GM23338 (cell line): ENCODE results near the gene SSTR4. TPM values are rescaled to one million over a fixed set of nuclear protein-coding genes. Genes with fewer than 3 reads are reported as not detected.

Experiments used
- ATAC-seq: fragments of 200-7000 bp; cut with Tn5 transposase; 3 replicates; pipeline ENCODE4 v1.9.1; 2020
- DNase-seq: peaks from one replicate; pipeline ENCODE4 v3.0.0-alpha.2; 2015; ENCODE audit warnings: low spot score
- H2AFZ ChIP-seq: fragments of 200-600 bp; sonication (generic); 2 replicates; pipeline ENCODE4 v1.8.0; 2016; ENCODE audit warnings: antibody characterized with exemption, mild to moderate bottlenecking, moderate library complexity
- H3F3A ChIP-seq: fragments of 200-600 bp; sonication (generic); replicated peaks from 2 replicates; pipeline ENCODE4 v1.8.0; 2017; ENCODE audit warnings: antibody characterized with exemption, mixed run types, low read depth
- H3K27ac ChIP-seq: fragments of 200-600 bp; sonication (generic); 2 replicates; pipeline ENCODE4 v1.6.1; 2016; ENCODE audit warnings: low read depth
- H3K27me3 ChIP-seq: fragments of 200-600 bp; sonication (generic); 2 replicates; pipeline ENCODE4 v1.8.0; 2016; ENCODE audit warnings: mild to moderate bottlenecking, mixed run types, moderate library complexity; ENCODE audit not compliant: insufficient read depth
- H3K36me3 ChIP-seq: fragments of 200-600 bp; sonication (generic); 2 replicates; pipeline ENCODE4 v1.8.0; 2016; ENCODE audit warnings: mild to moderate bottlenecking; ENCODE audit not compliant: insufficient read depth
- H3K4me1 ChIP-seq: fragments of 200-600 bp; sonication (generic); 2 replicates; pipeline ENCODE4 v1.8.0; 2016; ENCODE audit warnings: mild to moderate bottlenecking, moderate library complexity; ENCODE audit not compliant: insufficient read depth
- H3K4me2 ChIP-seq: fragments of 200-600 bp; sonication (generic); 2 replicates; pipeline ENCODE4 v1.7.1; 2017; ENCODE audit warnings: mixed run types
- H3K4me3 ChIP-seq: fragments of 200-600 bp; sonication (generic); 2 replicates; pipeline ENCODE4 v1.6.1; 2016; ENCODE audit warnings: mixed run types
- H3K79me2 ChIP-seq: fragments of 200-600 bp; sonication (generic); replicated peaks from 2 replicates; pipeline ENCODE4 v1.8.0; 2017; ENCODE audit warnings: mild to moderate bottlenecking; ENCODE audit not compliant: insufficient read depth
- H3K9me2 ChIP-seq: fragments of 200-600 bp; sonication (generic); 2 replicates; pipeline ENCODE4 v1.8.0; 2017; ENCODE audit not compliant: insufficient read depth
- H4K20me1 ChIP-seq: fragments of 200-600 bp; sonication (generic); replicated peaks from 2 replicates; pipeline ENCODE4 v1.8.0; 2017; ENCODE audit warnings: mild to moderate bottlenecking; ENCODE audit not compliant: insufficient read depth
- H3K27ac Mint-ChIP-seq: 2 replicates; pipeline ENCODE4 v1.8.0; 2020; ENCODE audit warnings: inconsistent platforms, mild to moderate bottlenecking, moderate library complexity, mixed read lengths
- H3K27me3 Mint-ChIP-seq: 3 replicates; pipeline ENCODE4 v1.8.0; 2022; ENCODE audit warnings: low read depth, mild to moderate bottlenecking, moderate library complexity, mixed read lengths, inconsistent platforms; ENCODE audit not compliant: insufficient read depth, poor library complexity
- H3K36me3 Mint-ChIP-seq: 3 replicates; pipeline ENCODE4 v1.8.0; 2021; ENCODE audit warnings: low read depth, mild to moderate bottlenecking, inconsistent platforms, moderate library complexity, mixed read lengths
- H3K4me1 Mint-ChIP-seq: 3 replicates; pipeline ENCODE4 v1.8.0; 2020; ENCODE audit warnings: mild to moderate bottlenecking, inconsistent platforms, mixed read lengths
- H3K4me3 Mint-ChIP-seq: 3 replicates; pipeline ENCODE4 v1.8.0; 2021; ENCODE audit warnings: moderate library complexity, mild to moderate bottlenecking, inconsistent platforms, mixed read lengths
- H3K9me3 Mint-ChIP-seq: 3 replicates; pipeline ENCODE4 v1.8.0; 2020; ENCODE audit warnings: moderate library complexity, mild to moderate bottlenecking, inconsistent platforms, mixed read lengths
- EZH2 ChIP-seq: fragments of 200-600 bp; sonication (generic); IDR thresholded peaks from one replicate; pipeline ENCODE4 v1.8.0; 2017; ENCODE audit warnings: antibody characterized with exemption, mild to moderate bottlenecking, low read depth; ENCODE audit not compliant: unreplicated experiment
- NANOG ChIP-seq: IDR thresholded peaks from 2 replicates; pipeline ENCODE4 v1.6.1; 2016; ENCODE audit warnings: antibody characterized with exemption, borderline replicate concordance
- polyA plus RNA-seq: library from polyadenylated mRNA; unstranded; fragments of >200 nt; fragmentation: Nextera tagmentation; extraction: Ambion mirVana; gene quantifications from 2 replicates; pipeline ENCODE4 v1.2.1, GENCODE V29; 2016
- total RNA-seq: library from RNA; depleted of rRNA; stranded (reverse); fragments of >200 nt; shearing (Covaris generic); gene quantifications from 2 replicates; pipeline ENCODE4 v1.2.3, GENCODE V29; 2014
- TF ChIP-seq, protein P1 (sequence below), 2 experiments: fragments of 200-600 bp in 1 of 2; sonication (generic) in 1 of 2; conservative IDR thresholded peaks; 2 replicates each; pipeline versions ENCODE4 v1.5.1 to v1.6.1; 2016 to 2017; ENCODE audit warnings: antibody characterized with exemption in 2 of 2, low read depth in 2 of 2, mild to moderate bottlenecking in 2 of 2, moderate library complexity in 1 of 2
- TF ChIP-seq, protein P2 (sequence below): IDR thresholded peaks from 2 replicates; pipeline ENCODE4 v1.6.1; 2016; ENCODE audit warnings: antibody characterized with exemption

The SSTR4 gene
- total and polyA plus RNA-seq, 2 experiments from 2014 or later: not detected

DNA sequence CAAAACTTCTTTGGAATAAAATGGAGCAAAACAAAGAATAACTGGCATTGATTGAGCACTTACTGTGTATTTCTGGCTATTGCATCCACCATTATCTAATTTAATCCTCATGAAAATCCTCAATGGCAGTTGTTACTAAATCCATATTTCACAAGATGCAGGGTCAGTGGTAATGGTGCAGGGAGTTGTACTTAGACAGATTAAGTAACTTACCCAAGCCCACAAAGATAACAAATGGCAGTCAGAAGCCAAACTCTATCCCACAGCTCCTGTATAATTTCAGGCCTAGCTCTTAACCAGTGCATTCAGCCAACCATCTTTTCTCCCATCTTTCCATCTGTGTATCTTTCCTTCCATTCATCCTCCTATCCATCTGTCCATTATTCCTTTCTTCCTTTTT is 29.3 kb upstream of the SSTR4 start:
- H4K20me1 ChIP-seq: no peaks in the 10 kb centered on the region

DNA sequence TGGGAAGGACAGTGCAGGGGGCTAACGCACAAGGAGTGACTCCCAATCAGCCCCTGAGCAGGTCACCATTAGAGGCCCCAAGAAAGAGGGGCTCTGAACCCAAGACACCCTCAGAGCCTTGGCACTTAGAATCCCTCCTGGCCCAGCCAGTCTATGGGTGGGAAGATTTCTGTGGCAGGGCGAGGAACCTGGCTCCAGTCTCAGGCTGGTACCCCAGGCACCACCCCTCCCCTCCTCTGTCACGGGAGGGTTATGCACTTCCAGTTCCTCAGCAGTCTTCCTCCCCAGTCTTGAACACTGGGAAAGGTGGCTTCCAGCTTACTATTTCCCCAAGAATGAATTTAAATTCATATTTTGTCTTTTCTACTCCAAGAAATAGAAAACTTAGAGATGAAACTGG is 27.6 kb upstream of the SSTR4 start:
- Mint-ChIP-seq H3K9me3 (no peaks in the 10 kb centered on the region), H3K27ac (no peak overlapping the region), H3K4me3 (no peak overlapping the region), H3K4me1 (peaks cover 6% of the 10 kb centered on the region; the same call in 2 of the 3 replicates), H3K36me3 (no peaks in the 10 kb centered on the region), H3K27me3 (no peaks in the 10 kb centered on the region)
- H3K4me1 ChIP-seq: peaks cover 8% of the 10 kb centered on the region
- no peak overlapping the region for H3K27ac ChIP-seq
- peak overlapping the region; percentile 3; the same call in 1 of the 2 replicates for H2AFZ ChIP-seq
- no peaks in the 10 kb centered on the region for H3K9me2 ChIP-seq
- H3K36me3 ChIP-seq: no peaks in the 10 kb centered on the region
- no peaks in the 10 kb centered on the region for H3F3A ChIP-seq
- H3K79me2 ChIP-seq: no peaks in the 10 kb centered on the region
- TF ChIP-seq, protein P1, sequence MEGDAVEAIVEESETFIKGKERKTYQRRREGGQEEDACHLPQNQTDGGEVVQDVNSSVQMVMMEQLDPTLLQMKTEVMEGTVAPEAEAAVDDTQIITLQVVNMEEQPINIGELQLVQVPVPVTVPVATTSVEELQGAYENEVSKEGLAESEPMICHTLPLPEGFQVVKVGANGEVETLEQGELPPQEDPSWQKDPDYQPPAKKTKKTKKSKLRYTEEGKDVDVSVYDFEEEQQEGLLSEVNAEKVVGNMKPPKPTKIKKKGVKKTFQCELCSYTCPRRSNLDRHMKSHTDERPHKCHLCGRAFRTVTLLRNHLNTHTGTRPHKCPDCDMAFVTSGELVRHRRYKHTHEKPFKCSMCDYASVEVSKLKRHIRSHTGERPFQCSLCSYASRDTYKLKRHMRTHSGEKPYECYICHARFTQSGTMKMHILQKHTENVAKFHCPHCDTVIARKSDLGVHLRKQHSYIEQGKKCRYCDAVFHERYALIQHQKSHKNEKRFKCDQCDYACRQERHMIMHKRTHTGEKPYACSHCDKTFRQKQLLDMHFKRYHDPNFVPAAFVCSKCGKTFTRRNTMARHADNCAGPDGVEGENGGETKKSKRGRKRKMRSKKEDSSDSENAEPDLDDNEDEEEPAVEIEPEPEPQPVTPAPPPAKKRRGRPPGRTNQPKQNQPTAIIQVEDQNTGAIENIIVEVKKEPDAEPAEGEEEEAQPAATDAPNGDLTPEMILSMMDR (conservative IDR thresholded peaks at IDR 0.05; ENCODE audit: low read depth in 2 of 2): no peak
- no peak for TF ChIP-seq NANOG
- H3K4me2 ChIP-seq: 0 out of 2 replicates have a peak overlapping the region, but pooled peaks have one; percentile 16
- no peaks in the 10 kb centered on the region for H4K20me1 ChIP-seq
- peak; percentile 52 for ATAC-seq
- no peak for DNase-seq
- H3K4me3 ChIP-seq: no peak overlapping the region
- no peaks in the 10 kb centered on the region for H3K27me3 ChIP-seq

More for the DNA sequence above, 29.3 kb upstream of the SSTR4 start:
- no peak for ATAC-seq
- H3K9me2 ChIP-seq: 0 out of 2 replicates have a peak, but pooled peaks cover 4% of the 10 kb centered on the region
- H3K36me3 ChIP-seq: no peaks in the 10 kb centered on the region
- H3F3A ChIP-seq: no peaks in the 10 kb centered on the region
- no peaks in the 10 kb centered on the region for H3K79me2 ChIP-seq
- no peak for DNase-seq
- H3K4me1 ChIP-seq: peaks cover 8% of the 10 kb centered on the region
- Mint-ChIP-seq H3K4me3 (no peak overlapping the region), H3K4me1 (peaks cover 6% of the 10 kb centered on the region; the same call in 2 of the 3 replicates), H3K36me3 (no peaks in the 10 kb centered on the region), H3K27me3 (no peaks in the 10 kb centered on the region), H3K27ac (no peak overlapping the region), H3K9me3 (no peaks in the 10 kb centered on the region)
- no peak overlapping the region for H3K27ac ChIP-seq
- no peak overlapping the region for H3K4me3 ChIP-seq
- H3K27me3 ChIP-seq: no peaks in the 10 kb centered on the region
- no peak overlapping the region for H3K4me2 ChIP-seq
- TF ChIP-seq EZH2: no peak
- H2AFZ ChIP-seq: no peak overlapping the region

DNA sequence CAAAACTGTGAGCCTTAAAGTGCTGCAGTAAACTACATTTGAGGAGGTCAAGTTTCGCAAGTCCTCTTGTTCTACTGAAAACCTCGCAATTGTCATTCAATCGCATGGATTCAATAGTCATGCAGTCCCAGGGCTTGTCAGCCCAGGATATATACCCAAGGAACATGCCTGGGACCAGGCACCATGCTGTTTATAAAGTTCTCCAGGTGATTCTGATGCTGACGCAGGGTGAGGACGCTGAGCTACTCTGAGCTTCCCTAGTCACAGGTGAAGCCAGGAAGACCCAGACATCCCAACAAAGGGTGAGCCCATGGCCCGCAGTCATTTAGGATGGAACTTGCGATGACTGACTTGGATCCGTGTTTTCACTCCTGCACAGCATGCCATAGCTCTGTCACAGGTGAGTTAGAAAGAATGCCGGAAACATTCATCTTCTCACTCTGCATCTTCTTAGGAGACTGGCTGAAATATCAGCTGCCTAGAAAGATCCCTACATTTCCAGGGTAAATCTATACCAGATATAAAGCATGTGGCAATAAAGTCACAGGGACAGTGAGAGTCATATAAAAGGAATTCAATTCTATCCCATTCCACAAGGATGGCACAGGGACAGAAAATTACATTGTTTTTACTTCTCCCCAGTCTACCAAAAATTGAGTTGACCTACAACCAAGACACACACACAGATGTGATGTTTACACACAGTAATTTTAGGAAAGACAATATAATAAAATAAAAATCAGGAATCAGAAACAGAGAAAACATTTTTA is 27.0 kb upstream of the SSTR4 start:
- Mint-ChIP-seq H3K36me3 (no peaks in the 10 kb centered on the region), H3K4me1 (peaks cover 6% of the 10 kb centered on the region; the same call in 2 of the 3 replicates), H3K4me3 (no peak overlapping the region), H3K27ac (no peak overlapping the region), H3K27me3 (no peaks in the 10 kb centered on the region), H3K9me3 (no peaks in the 10 kb centered on the region)
- no peaks in the 10 kb centered on the region for H3K79me2 ChIP-seq
- ATAC-seq: peak; percentile 53
- no peak overlapping the region for H3K4me3 ChIP-seq
- H3K36me3 ChIP-seq: no peaks in the 10 kb centered on the region
- peaks cover 8% of the 10 kb centered on the region for H3K4me1 ChIP-seq
- H3K27me3 ChIP-seq: no peaks in the 10 kb centered on the region
- TF ChIP-seq, protein P2, sequence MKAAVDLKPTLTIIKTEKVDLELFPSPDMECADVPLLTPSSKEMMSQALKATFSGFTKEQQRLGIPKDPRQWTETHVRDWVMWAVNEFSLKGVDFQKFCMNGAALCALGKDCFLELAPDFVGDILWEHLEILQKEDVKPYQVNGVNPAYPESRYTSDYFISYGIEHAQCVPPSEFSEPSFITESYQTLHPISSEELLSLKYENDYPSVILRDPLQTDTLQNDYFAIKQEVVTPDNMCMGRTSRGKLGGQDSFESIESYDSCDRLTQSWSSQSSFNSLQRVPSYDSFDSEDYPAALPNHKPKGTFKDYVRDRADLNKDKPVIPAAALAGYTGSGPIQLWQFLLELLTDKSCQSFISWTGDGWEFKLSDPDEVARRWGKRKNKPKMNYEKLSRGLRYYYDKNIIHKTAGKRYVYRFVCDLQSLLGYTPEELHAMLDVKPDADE: no peak
- H3K4me2 ChIP-seq: 0 out of 2 replicates have a peak overlapping the region, but pooled peaks have one; percentile 16
- no peaks in the 10 kb centered on the region for H4K20me1 ChIP-seq
- H3K9me2 ChIP-seq: no peaks in the 10 kb centered on the region
- H3K27ac ChIP-seq: no peak overlapping the region
- DNase-seq: peak; percentile 27
- H2AFZ ChIP-seq: peak overlapping the region; percentile 3; the same call in 1 of the 2 replicates
- H3F3A ChIP-seq: no peaks in the 10 kb centered on the region
